Right renal pelvis (tissue), 4 donors: ENCODE results near the gene IGF2. TPM values are rescaled to one million over a fixed set of nuclear protein-coding genes. Genes with fewer than 3 reads are reported as not detected.
"Not testable (repeated sequence)": the region's sequence is repeated elsewhere in the genome, so short reads cannot be mapped to it uniquely, and the experiment has no call there.

Source experiments
- DNase-seq, 4 donors: peaks; one replicate each; pipeline ENCODE4 v3.0.0-alpha.2; 2013; ENCODE audit warnings: low read depth in 4 of 4, low spot score in 3 of 4, missing footprints in 1 of 4
- polyA plus RNA-seq, 4 donors: library from polyadenylated mRNA; unstranded; fragments of 120-200 nt; gene quantifications; one replicate each; pipeline ENCODE4 v1.2.1, GENCODE V29; 2013; ENCODE audit not compliant: insufficient read length in 4 of 4

The IGF2 gene
- polyA plus RNA-seq, 4 donors: 761 to 994 (median 807) TPM

- no peak for DNase-seq
Measured at GRCh38 chr11:2127482-2128129, 11.6 kb downstream of the IGF2 start.

- DNase-seq: no peak
Measured at GRCh38 chr11:2126520-2127085, 12.6 kb downstream of the IGF2 start.

- not testable (repeated sequence) for DNase-seq
Measured at GRCh38 chr11:2124736-2125484, 14.3 kb downstream of the IGF2 start.

- DNase-seq: no peak
Measured at GRCh38 chr11:2123628-2123960, 15.6 kb downstream of the IGF2 start.

- no peak for DNase-seq
Measured at GRCh38 chr11:2122907-2123627, 16.1 kb downstream of the IGF2 start.

- no peak for DNase-seq
Measured at GRCh38 chr11:2122222-2122906, 16.8 kb downstream of the IGF2 start.

- DNase-seq: no peak
Measured at GRCh38 chr11:2121227-2122130, 17.7 kb downstream of the IGF2 start.

GRCh38 chr11:2120359-2121100, 18.7 kb downstream of the IGF2 start:
- DNase-seq: no peak

GRCh38 chr11:2118677-2119076, 20.5 kb downstream of the IGF2 start:
- no peak for DNase-seq

- DNase-seq: no peak
Measured at GRCh38 chr11:2116680-2117079, 22.5 kb downstream of the IGF2 start.

GRCh38 chr11:2115308-2115707, 23.9 kb downstream of the IGF2 start:
- DNase-seq: no peak

- DNase-seq: no peak
Measured at GRCh38 chr11:2114430-2115241, 24.6 kb downstream of the IGF2 start.

GRCh38 chr11:2113776-2114175, 25.4 kb downstream of the IGF2 start:
- DNase-seq: no peak

GRCh38 chr11:2110521-2110920, 28.7 kb downstream of the IGF2 start:
- no peak for DNase-seq

GRCh38 chr11:2109541-2110019, 29.6 kb downstream of the IGF2 start:
- DNase-seq: no peak

GRCh38 chr11:2108675-2109491, 30.3 kb downstream of the IGF2 start:
- DNase-seq: no peak

GRCh38 chr11:2107941-2108630, 31.1 kb downstream of the IGF2 start:
- no peak for DNase-seq
